CD4-positive, alpha-beta T cell treated with Interferon alpha-2 for 1 hour (primary cell): ENCODE measurements around the gene FIGLA.

Experiments used
- DNase-seq, 2 donors: peaks; one replicate each; pipeline ENCODE4 v3.0.0-alpha.2; 2020 to 2022

Gene FIGLA

GRCh38 chr2:70771446-70771845, 19.0 kb downstream of the FIGLA start:
- DNase-seq: no peak

DNA sequence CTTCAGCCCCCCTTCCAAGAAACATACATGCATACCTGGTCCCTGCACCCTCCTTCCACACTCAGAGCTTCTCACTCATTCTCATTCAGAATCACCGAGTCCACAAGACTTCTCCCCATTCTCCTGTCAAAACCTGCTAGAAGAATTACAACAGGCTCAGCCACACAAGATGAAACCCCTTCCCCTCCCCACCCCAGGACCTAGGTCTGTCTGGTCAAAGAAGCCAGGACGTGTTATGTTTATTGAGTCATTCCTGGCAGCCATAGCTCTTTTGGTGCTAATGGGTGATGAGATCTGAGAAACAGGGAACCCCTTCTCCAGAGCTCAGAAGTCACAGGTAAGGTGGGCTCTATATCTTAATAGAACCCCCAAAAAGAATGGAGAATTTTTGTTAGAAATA, 21.0 kb downstream of the FIGLA start:
- DNase-seq: no peak

DNA sequence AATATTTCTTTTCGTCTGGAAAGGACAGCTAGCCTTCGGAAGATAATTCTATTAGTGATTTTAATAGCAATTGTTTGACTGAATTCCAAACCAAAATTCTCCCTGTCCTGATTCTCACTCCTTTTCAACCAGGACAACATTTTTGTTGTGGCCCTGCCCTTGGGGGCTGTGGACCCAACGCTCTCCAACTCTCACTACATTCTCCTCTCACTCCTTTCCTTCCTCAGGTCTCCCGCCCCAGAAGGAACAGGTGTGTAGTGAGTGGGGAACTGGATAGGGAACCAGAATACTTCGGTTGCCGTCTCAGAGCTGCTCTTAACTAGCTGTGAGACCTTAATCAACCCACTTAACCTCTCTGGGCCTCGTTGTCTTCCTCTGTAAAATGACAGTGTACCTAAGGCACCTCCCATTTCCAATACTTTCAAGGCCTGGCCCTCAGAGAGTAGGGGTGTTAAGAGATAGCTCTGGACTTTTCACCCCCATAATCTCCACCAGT, 21.8 kb downstream of the FIGLA start:
- no peak for DNase-seq

DNA sequence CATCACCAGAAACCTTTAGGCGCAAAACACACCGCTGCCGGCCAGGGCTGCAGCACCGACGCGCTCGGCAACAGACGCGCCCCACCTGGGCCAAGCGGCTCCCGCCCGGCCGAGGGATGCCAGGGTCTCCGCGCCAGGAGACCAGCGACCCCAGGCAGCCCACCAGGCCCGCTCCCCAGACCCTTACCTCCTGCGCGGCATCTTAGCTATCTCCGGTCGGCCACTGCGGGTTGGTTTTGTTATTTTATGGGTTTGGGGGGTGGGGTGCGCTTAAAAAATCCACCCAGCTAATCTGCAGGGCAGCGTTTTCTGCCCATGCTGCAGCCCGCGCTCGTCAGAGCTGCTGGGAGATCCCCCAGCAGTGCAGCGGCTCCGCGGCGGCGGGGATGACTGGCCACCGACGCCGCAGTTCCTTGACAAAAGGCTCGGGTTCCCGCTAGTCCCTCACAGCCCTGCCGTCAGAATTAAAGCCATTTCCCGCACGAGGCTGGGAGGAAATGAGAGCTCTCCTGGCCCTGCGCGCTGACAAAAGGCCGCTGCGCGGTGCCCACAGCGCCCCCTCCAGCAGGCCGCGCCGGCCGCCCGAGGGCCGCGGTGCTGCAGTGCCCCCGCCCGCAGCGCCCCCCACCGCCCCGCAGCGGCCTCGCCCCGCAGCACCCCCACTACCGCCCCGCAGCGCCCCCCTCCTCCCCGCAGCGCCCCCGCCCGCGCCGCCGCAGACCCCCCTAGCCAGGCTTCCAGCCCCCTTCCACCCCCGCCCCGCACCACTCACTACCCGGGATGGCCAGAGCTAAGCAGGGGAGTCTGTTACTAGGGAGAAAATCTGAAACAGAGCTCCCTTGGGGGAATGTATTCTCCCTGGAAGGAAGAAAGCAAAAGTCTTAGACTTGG, 22.5 kb downstream of the FIGLA start, which contains the start of gene ADD2:
Gene ADD2, minus strand, starts transcription at position 502 of the 891 bp plus-strand sequence. CDS start 61,792 bp downstream, outside the sequence.
- DNase-seq: peak; percentile 45 to 62

GRCh38 chr2:70767079-70767698, 23.3 kb downstream of the FIGLA start:
- peak in 1 of 2 donors; percentile 4 for DNase-seq

DNA sequence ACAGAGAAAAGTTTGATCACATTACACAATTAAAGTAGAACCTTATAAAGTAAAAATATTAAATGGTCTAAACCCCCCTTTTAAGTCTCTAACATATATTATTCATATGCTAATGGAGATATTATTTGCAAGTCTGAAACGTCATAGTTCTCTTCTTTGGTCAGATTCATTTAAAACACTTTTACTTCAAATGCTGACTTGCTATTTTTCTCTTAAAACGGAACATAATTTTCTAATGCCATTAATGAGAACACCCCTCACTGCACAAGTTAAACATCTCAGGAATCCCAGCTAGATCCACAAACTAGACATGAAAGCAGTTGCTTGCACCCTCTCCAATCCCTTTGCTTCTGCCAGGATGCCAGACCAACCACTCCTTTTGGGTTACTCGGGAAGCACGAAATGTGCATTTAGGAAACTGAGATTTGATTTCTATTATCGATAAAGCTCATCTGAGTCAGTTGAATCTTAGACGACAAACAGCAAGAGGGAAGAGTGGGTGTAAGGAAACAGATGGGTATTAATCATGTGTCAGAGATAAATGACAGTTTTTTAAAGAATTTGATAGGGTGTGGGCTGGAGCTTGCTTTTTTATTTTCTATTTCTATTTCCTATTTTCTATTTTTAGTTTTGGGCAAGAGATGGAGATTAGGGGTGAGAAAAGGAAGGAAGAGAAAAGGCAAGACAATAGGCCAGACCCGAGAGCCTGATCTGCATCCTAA, 23.9 kb downstream of the FIGLA start:
- DNase-seq: no peak

DNA sequence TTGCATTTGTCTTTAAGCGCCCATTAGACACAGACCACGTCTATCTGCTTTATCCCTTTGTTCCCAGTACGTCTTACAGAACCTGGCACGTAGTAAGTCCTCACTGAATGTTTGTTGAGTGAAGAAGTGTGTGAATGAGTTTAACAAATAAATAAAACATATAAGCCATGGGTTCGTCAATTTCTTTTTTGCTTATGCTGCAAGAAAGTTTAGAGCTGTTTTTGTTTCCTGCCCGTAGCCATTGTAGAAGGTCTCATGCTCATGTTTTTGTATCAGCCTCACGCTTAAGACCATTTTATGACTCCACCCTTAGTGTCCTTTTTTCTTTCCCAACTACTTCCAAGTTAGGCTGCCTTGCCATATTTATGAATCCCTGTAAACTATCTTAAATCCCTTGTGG, 24.9 kb downstream of the FIGLA start:
- no peak for DNase-seq

DNA sequence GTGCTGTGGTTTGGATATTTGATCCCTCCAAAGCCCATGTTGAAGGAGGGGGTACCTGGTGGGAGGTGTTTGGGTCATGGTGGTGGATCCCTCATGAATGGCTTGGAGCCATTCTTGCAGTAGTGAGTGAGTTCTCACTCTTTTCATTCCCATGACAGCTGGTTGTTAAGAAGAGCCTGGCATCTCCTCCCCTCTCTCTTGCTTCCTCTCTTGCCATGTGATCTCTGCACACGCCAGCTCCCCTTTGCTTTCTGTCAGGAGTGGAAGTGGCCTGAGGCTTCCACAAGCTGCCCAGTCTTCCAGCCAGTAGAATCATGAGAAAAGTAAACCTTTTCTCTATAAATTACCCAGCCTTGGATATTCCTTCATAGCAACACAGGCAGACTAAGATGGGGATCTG, 31.0 kb downstream of the FIGLA start:
- no peak for DNase-seq

- no peak for DNase-seq
Measured at GRCh38 chr2:70757966-70758365, 32.5 kb downstream of the FIGLA start.

- no peak for DNase-seq
Measured at GRCh38 chr2:70757360-70757759, 33.1 kb downstream of the FIGLA start.

GRCh38 chr2:70756128-70756527, 34.3 kb downstream of the FIGLA start:
- no peak for DNase-seq

DNA sequence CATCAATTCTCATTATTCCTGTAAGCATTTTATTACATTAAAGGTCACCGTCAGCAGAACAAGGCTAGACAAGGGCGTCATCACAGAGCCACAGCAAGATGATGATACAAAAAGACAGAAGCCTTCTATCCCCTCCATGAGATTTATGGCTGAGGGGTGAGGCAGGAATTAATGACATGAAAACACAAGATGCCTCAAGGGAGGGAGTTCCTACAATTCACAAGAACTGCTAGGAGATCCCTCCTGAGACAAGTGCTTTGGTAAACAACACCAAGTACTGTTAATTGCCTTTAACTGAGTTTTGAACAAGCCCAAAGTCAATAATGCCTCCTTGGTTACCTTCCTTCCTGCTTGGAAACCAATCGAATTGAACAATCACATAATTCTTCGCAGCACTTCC, 36.5 kb downstream of the FIGLA start:
- DNase-seq: no peak

GRCh38 chr2:70753031-70753430, 37.4 kb downstream of the FIGLA start:
- DNase-seq: no peak

DNA sequence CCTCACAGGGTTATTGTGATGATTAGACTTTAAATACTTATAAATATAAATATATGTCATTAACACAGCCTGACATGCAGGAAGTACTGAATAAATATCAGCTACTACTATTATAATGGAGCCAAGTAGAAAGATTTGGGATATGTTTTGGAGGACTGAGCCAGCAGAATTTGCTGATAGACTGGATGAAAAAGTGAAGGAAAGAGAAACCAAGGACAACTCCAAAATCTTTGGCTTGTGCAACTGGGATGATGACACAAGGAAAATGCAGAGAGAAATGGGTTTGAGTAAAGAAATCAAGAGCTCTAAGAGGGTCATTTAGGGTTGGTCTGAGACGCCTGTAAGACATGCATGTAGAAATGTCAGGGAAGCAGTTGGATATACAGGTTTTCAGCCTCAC, 38.0 kb downstream of the FIGLA start:
- DNase-seq: no peak

DNA sequence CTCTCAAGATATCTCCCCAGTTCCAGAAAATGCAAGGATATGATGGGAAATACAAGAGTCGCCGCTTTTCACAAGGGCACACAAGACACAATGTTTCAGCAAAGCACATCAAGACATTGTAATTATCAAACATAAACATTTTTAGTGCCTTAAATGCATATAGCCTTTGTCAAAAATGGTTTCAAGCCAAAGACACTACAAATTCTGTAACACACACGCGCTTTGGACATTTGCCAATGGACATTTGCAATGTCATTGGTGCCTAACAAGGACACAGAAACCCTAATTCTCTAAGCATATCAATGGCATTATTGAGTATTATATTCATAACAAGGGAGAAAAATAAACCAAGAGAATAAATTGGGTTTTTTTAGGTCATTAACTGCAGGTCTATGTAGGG, 38.6 kb downstream of the FIGLA start:
- DNase-seq: no peak

GRCh38 chr2:70750320-70750719, 40.1 kb downstream of the FIGLA start:
- no peak for DNase-seq

DNA sequence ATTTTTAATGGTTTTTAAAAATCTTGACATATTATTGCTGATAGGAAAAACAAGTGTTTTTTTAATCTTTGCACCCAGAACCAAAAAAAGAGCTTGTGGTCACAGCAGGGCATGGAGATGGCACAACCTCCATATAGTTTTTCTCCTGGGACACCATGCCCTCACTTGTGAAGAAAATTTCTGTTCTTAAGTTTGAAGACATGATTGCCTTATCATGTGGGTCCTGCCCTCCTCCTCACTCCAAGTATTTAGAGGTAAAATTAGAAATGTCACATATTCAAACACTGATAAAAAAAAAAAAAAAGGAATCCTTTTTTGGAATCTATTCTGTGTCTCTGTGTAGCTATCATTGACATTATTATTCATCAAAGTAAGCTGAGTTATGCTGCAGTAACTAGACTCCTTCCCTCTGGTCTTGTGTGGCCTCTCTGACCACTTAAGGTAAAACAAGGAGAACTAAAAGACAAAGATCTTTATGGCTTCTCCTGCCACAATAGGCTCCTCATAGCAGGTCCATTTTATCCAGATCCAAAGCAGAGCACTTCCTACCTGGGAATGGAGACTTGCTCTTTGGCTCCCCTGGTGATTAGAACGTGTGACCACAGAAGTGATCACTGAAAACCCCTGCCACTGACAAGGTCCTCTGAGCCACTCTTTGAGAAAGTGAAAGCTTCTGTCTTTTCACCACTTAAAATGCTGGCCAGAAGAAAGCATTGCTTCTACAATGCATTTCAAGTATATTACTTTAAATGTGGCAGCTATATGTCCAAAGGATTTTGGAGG, 42.2 kb downstream of the FIGLA start:
- DNase-seq: no peak

GRCh38 chr2:70747284-70747683, 43.2 kb downstream of the FIGLA start:
- DNase-seq: no peak

DNA sequence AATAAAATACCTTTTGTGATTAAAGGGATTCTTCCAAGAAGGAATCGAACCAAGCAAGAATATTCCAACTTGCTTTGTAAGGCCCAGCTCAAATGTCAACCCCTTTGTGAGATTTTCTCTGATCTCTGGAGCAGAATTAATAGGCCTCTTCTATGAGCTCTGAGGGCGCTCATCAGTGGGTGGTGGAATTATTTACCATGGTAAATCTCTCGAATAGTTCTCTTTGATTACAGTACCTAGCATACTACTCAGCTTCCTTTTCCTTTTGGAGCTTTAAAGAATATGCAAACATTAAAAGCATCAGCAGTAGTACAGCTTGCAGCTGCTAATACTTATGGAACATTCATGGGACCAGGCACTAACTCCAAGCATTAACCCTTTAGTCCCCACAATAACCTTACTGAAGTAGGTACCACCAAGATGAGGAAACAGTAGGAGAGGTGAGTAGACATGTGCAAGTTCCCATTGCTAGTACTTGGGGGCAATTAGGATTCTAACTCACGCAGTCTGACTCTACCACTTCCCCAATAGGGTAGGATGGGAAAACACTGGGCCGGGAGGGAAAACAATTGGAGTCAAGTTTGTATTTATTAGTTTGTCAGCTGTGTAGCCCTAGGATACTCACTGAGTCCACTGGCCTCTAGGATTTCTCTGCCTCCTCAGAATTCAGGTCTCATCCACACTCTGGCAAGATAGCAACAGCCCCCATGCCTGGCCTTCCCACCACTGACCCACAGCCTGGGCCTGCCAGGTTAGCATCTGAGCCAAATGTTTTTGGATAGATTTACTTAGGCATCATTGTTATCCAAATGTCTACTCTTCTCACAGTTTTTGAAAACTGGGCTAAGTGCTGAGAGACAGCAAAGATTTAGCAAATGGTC, 44.1 kb downstream of the FIGLA start:
- no peak for DNase-seq

GRCh38 chr2:70745276-70745825, 45.1 kb downstream of the FIGLA start:
- DNase-seq: no peak

DNA sequence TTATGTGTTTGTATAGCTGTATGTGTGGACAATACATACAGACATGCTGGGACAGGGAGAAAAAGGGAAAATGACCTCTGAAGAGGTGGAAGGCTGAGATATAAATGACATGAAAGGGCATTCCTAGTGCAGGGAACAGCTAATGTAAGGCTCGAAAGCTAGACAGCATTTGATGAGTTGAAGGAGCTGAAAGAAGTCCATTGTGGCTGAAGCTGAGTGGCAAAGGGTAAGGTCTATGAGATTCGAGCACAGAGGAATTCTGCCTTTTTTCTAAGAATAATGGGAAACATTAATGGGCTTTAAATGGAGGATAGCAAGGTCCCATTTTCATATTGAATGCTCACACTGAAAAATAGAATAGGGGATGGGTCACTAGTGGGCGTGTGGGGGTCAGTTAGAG, 46.0 kb downstream of the FIGLA start:
- DNase-seq: no peak
